GM23338 (cell line): ENCODE results near the gene SLC10A6. TPM values are rescaled to one million over a fixed set of nuclear protein-coding genes. Genes with fewer than 3 reads are reported as not detected.
A peak's percentile ranks its signal among the peaks of the same experiment; 100 is the strongest.

Experiments used
- ATAC-seq: fragments of 200-7000 bp; cut with Tn5 transposase; 3 replicates; pipeline ENCODE4 v1.9.1; 2020
- DNase-seq: peaks from one replicate; pipeline ENCODE4 v3.0.0-alpha.2; 2015; ENCODE audit warnings: low spot score
- H2AFZ ChIP-seq: fragments of 200-600 bp; sonication (generic); 2 replicates; pipeline ENCODE4 v1.8.0; 2016; ENCODE audit warnings: antibody characterized with exemption, mild to moderate bottlenecking, moderate library complexity
- H3F3A ChIP-seq: fragments of 200-600 bp; sonication (generic); replicated peaks from 2 replicates; pipeline ENCODE4 v1.8.0; 2017; ENCODE audit warnings: antibody characterized with exemption, mixed run types, low read depth
- H3K27ac ChIP-seq: fragments of 200-600 bp; sonication (generic); 2 replicates; pipeline ENCODE4 v1.6.1; 2016; ENCODE audit warnings: low read depth
- H3K27me3 ChIP-seq: fragments of 200-600 bp; sonication (generic); 2 replicates; pipeline ENCODE4 v1.8.0; 2016; ENCODE audit warnings: mild to moderate bottlenecking, mixed run types, moderate library complexity; ENCODE audit not compliant: insufficient read depth
- H3K36me3 ChIP-seq: fragments of 200-600 bp; sonication (generic); 2 replicates; pipeline ENCODE4 v1.8.0; 2016; ENCODE audit warnings: mild to moderate bottlenecking; ENCODE audit not compliant: insufficient read depth
- H3K4me1 ChIP-seq: fragments of 200-600 bp; sonication (generic); 2 replicates; pipeline ENCODE4 v1.8.0; 2016; ENCODE audit warnings: mild to moderate bottlenecking, moderate library complexity; ENCODE audit not compliant: insufficient read depth
- H3K4me2 ChIP-seq: fragments of 200-600 bp; sonication (generic); 2 replicates; pipeline ENCODE4 v1.7.1; 2017; ENCODE audit warnings: mixed run types
- H3K4me3 ChIP-seq: fragments of 200-600 bp; sonication (generic); 2 replicates; pipeline ENCODE4 v1.6.1; 2016; ENCODE audit warnings: mixed run types
- H3K79me2 ChIP-seq: fragments of 200-600 bp; sonication (generic); replicated peaks from 2 replicates; pipeline ENCODE4 v1.8.0; 2017; ENCODE audit warnings: mild to moderate bottlenecking; ENCODE audit not compliant: insufficient read depth
- H3K9me2 ChIP-seq: fragments of 200-600 bp; sonication (generic); 2 replicates; pipeline ENCODE4 v1.8.0; 2017; ENCODE audit not compliant: insufficient read depth
- H4K20me1 ChIP-seq: fragments of 200-600 bp; sonication (generic); replicated peaks from 2 replicates; pipeline ENCODE4 v1.8.0; 2017; ENCODE audit warnings: mild to moderate bottlenecking; ENCODE audit not compliant: insufficient read depth
- H3K27ac Mint-ChIP-seq: 2 replicates; pipeline ENCODE4 v1.8.0; 2020; ENCODE audit warnings: inconsistent platforms, mild to moderate bottlenecking, moderate library complexity, mixed read lengths
- H3K27me3 Mint-ChIP-seq: 3 replicates; pipeline ENCODE4 v1.8.0; 2022; ENCODE audit warnings: low read depth, mild to moderate bottlenecking, moderate library complexity, mixed read lengths, inconsistent platforms; ENCODE audit not compliant: insufficient read depth, poor library complexity
- H3K36me3 Mint-ChIP-seq: 3 replicates; pipeline ENCODE4 v1.8.0; 2021; ENCODE audit warnings: low read depth, mild to moderate bottlenecking, inconsistent platforms, moderate library complexity, mixed read lengths
- H3K4me1 Mint-ChIP-seq: 3 replicates; pipeline ENCODE4 v1.8.0; 2020; ENCODE audit warnings: mild to moderate bottlenecking, inconsistent platforms, mixed read lengths
- H3K4me3 Mint-ChIP-seq: 3 replicates; pipeline ENCODE4 v1.8.0; 2021; ENCODE audit warnings: moderate library complexity, mild to moderate bottlenecking, inconsistent platforms, mixed read lengths
- H3K9me3 Mint-ChIP-seq: 3 replicates; pipeline ENCODE4 v1.8.0; 2020; ENCODE audit warnings: moderate library complexity, mild to moderate bottlenecking, inconsistent platforms, mixed read lengths
- CREB1 ChIP-seq: fragments of 250-450 bp; sonication (Bioruptor Pico); IDR thresholded peaks from 2 replicates; pipeline ENCODE4 v1.5.0; 2020; ENCODE audit warnings: low read depth, mild to moderate bottlenecking, moderate library complexity
- ETS1 ChIP-seq: IDR thresholded peaks from 2 replicates; pipeline ENCODE4 v1.6.1; 2016; ENCODE audit warnings: antibody characterized with exemption
- EZH2 ChIP-seq: fragments of 200-600 bp; sonication (generic); IDR thresholded peaks from one replicate; pipeline ENCODE4 v1.8.0; 2017; ENCODE audit warnings: antibody characterized with exemption, mild to moderate bottlenecking, low read depth; ENCODE audit not compliant: unreplicated experiment
- EZH2phosphoT487 ChIP-seq: fragments of 200-600 bp; sonication (generic); IDR thresholded peaks from one replicate; pipeline ENCODE4 v1.8.1; 2018; ENCODE audit warnings: antibody characterized with exemption; ENCODE audit not compliant: unreplicated experiment
- JUNB ChIP-seq: IDR thresholded peaks from one replicate; pipeline ENCODE4 v1.6.1; 2016; ENCODE audit warnings: antibody characterized with exemption; ENCODE audit not compliant: unreplicated experiment
- NANOG ChIP-seq: IDR thresholded peaks from 2 replicates; pipeline ENCODE4 v1.6.1; 2016; ENCODE audit warnings: antibody characterized with exemption, borderline replicate concordance
- POLR2AphosphoS5 ChIP-seq: IDR thresholded peaks from 2 replicates; pipeline ENCODE4 v1.6.1; 2016; ENCODE audit warnings: antibody characterized with exemption, low read depth
- STAT1 ChIP-seq: IDR thresholded peaks from one replicate; pipeline ENCODE4 v1.6.1; 2016; ENCODE audit warnings: antibody characterized with exemption; ENCODE audit not compliant: unreplicated experiment
- ZNF114 ChIP-seq: fragments of 250-450 bp; sonication (Bioruptor Pico); IDR thresholded peaks from 2 replicates; pipeline ENCODE4 v1.5.0; 2020; ENCODE audit warnings: mild to moderate bottlenecking, moderate library complexity
- ZNF331 ChIP-seq: fragments of 250-450 bp; sonication (Bioruptor Pico); IDR thresholded peaks from 2 replicates; pipeline ENCODE4 v1.5.0; 2020; ENCODE audit warnings: low read depth, mild to moderate bottlenecking, moderate library complexity
- polyA plus RNA-seq: library from polyadenylated mRNA; unstranded; fragments of >200 nt; fragmentation: Nextera tagmentation; extraction: Ambion mirVana; gene quantifications from 2 replicates; pipeline ENCODE4 v1.2.1, GENCODE V29; 2016
- total RNA-seq: library from RNA; depleted of rRNA; stranded (reverse); fragments of >200 nt; shearing (Covaris generic); gene quantifications from 2 replicates; pipeline ENCODE4 v1.2.3, GENCODE V29; 2014
- TF ChIP-seq, protein P1 (sequence below): IDR thresholded peaks from one replicate; pipeline ENCODE4 v1.6.1; 2018; ENCODE audit warnings: antibody characterized with exemption; ENCODE audit not compliant: unreplicated experiment
- TF ChIP-seq, protein P2 (sequence below): fragments of 250-450 bp; sonication (Bioruptor Pico); IDR thresholded peaks from 2 replicates; pipeline ENCODE4 v1.5.0; 2020; ENCODE audit warnings: mild to moderate bottlenecking, moderate library complexity
- TF ChIP-seq, protein P3 (sequence below), 2 experiments: fragments of 200-600 bp in 1 of 2; sonication (generic) in 1 of 2; conservative IDR thresholded peaks; 2 replicates each; pipeline versions ENCODE4 v1.5.1 to v1.6.1; 2016 to 2017; ENCODE audit warnings: antibody characterized with exemption in 2 of 2, low read depth in 2 of 2, mild to moderate bottlenecking in 2 of 2, moderate library complexity in 1 of 2

The SLC10A6 gene
- total and polyA plus RNA-seq, 2 experiments from 2014 or later: not detected

DNA sequence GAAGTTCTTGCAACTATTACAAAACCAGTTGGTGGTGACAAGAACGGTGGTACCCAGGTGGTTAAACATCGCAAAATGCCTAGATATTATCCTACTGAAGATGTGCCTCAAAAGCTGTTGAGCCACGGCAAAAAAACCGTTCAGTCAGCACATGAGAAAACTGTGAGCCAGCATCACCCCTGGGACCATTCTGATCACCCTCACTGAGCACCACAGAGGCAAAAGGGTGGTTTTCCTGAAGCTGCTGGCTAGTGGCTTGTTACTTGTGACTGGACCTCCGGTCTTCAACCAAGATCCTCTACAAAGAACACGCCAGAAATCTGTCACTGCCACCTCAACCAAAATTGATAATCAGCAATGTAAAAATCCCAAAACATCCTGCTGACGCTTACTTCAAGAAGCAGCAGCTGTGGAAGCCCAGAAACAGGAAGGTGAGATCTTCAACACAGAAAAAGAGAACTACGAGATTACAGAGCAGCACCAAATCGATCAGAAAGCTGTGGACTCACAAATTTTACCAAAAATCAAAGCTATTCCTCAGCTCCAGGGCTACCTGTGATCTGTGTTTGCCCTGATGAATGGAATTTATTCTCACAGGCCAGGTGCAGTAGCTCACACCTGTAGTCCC, 21.4 kb upstream of the SLC10A6 start:
- H3K9me3 Mint-ChIP-seq: no peaks in the 10 kb centered on the region
- H3K27me3 Mint-ChIP-seq: peaks cover 2% of the 10 kb centered on the region
- no peaks in the 10 kb centered on the region; the same call in 2 of the 3 replicates for H3K36me3 Mint-ChIP-seq
- Histone ChIP-seq H3K27ac (no peak overlapping the region), H4K20me1 (no peaks in the 10 kb centered on the region), H3K79me2 (no peaks in the 10 kb centered on the region), H3K36me3 (no peaks in the 10 kb centered on the region), H3K4me1 (no peaks in the 10 kb centered on the region), H3K4me2 (no peak overlapping the region), H3K27me3 (no peaks in the 10 kb centered on the region), H3K4me3 (no peak overlapping the region), H2AFZ (peak overlapping the region; percentile 74), H3K9me2 (peaks cover 3% of the 10 kb centered on the region; the same call in 1 of the 2 replicates), H3F3A (no peaks in the 10 kb centered on the region)
- TF ChIP-seq ZNF331 (CRISPR knock-in tag) (no peak), ZNF114 (CRISPR knock-in tag) (no peak), EZH2 (no peak), ETS1 (no peak), NANOG (no peak), POLR2AphosphoS5 (no peak), CREB1 (no peak), STAT1 (no peak), JUNB (no peak), EZH2phosphoT487 (no peak)
- TF ChIP-seq, protein P1, sequence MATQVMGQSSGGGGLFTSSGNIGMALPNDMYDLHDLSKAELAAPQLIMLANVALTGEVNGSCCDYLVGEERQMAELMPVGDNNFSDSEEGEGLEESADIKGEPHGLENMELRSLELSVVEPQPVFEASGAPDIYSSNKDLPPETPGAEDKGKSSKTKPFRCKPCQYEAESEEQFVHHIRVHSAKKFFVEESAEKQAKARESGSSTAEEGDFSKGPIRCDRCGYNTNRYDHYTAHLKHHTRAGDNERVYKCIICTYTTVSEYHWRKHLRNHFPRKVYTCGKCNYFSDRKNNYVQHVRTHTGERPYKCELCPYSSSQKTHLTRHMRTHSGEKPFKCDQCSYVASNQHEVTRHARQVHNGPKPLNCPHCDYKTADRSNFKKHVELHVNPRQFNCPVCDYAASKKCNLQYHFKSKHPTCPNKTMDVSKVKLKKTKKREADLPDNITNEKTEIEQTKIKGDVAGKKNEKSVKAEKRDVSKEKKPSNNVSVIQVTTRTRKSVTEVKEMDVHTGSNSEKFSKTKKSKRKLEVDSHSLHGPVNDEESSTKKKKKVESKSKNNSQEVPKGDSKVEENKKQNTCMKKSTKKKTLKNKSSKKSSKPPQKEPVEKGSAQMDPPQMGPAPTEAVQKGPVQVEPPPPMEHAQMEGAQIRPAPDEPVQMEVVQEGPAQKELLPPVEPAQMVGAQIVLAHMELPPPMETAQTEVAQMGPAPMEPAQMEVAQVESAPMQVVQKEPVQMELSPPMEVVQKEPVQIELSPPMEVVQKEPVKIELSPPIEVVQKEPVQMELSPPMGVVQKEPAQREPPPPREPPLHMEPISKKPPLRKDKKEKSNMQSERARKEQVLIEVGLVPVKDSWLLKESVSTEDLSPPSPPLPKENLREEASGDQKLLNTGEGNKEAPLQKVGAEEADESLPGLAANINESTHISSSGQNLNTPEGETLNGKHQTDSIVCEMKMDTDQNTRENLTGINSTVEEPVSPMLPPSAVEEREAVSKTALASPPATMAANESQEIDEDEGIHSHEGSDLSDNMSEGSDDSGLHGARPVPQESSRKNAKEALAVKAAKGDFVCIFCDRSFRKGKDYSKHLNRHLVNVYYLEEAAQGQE: no peak
- TF ChIP-seq, protein P2, sequence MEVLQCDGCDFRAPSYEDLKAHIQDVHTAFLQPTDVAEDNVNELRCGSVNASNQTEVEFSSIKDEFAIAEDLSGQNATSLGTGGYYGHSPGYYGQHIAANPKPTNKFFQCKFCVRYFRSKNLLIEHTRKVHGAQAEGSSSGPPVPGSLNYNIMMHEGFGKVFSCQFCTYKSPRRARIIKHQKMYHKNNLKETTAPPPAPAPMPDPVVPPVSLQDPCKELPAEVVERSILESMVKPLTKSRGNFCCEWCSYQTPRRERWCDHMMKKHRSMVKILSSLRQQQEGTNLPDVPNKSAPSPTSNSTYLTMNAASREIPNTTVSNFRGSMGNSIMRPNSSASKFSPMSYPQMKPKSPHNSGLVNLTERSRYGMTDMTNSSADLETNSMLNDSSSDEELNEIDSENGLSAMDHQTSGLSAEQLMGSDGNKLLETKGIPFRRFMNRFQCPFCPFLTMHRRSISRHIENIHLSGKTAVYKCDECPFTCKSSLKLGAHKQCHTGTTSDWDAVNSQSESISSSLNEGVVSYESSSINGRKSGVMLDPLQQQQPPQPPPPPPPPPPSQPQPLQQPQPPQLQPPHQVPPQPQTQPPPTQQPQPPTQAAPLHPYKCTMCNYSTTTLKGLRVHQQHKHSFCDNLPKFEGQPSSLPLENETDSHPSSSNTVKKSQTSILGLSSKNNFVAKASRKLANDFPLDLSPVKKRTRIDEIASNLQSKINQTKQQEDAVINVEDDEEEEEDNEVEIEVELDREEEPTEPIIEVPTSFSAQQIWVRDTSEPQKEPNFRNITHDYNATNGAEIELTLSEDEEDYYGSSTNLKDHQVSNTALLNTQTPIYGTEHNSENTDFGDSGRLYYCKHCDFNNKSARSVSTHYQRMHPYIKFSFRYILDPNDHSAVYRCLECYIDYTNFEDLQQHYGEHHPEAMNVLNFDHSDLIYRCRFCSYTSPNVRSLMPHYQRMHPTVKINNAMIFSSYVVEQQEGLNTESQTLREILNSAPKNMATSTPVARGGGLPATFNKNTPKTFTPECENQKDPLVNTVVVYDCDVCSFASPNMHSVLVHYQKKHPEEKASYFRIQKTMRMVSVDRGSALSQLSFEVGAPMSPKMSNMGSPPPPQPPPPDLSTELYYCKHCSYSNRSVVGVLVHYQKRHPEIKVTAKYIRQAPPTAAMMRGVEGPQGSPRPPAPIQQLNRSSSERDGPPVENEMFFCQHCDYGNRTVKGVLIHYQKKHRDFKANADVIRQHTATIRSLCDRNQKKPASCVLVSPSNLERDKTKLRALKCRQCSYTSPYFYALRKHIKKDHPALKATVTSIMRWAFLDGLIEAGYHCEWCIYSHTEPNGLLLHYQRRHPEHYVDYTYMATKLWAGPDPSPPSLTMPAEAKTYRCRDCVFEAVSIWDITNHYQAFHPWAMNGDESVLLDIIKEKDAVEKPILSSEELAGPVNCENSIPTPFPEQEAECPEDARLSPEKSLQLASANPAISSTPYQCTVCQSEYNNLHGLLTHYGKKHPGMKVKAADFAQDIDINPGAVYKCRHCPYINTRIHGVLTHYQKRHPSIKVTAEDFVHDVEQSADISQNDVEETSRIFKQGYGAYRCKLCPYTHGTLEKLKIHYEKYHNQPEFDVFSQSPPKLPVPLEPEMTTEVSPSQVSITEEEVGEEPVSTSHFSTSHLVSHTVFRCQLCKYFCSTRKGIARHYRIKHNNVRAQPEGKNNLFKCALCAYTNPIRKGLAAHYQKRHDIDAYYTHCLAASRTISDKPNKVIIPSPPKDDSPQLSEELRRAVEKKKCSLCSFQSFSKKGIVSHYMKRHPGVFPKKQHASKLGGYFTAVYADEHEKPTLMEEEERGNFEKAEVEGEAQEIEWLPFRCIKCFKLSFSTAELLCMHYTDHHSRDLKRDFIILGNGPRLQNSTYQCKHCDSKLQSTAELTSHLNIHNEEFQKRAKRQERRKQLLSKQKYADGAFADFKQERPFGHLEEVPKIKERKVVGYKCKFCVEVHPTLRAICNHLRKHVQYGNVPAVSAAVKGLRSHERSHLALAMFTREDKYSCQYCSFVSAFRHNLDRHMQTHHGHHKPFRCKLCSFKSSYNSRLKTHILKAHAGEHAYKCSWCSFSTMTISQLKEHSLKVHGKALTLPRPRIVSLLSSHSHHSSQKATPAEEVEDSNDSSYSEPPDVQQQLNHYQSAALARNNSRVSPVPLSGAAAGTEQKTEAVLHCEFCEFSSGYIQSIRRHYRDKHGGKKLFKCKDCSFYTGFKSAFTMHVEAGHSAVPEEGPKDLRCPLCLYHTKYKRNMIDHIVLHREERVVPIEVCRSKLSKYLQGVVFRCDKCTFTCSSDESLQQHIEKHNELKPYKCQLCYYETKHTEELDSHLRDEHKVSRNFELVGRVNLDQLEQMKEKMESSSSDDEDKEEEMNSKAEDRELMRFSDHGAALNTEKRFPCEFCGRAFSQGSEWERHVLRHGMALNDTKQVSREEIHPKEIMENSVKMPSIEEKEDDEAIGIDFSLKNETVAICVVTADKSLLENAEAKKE (CRISPR knock-in tag): no peak
- TF ChIP-seq, protein P3, sequence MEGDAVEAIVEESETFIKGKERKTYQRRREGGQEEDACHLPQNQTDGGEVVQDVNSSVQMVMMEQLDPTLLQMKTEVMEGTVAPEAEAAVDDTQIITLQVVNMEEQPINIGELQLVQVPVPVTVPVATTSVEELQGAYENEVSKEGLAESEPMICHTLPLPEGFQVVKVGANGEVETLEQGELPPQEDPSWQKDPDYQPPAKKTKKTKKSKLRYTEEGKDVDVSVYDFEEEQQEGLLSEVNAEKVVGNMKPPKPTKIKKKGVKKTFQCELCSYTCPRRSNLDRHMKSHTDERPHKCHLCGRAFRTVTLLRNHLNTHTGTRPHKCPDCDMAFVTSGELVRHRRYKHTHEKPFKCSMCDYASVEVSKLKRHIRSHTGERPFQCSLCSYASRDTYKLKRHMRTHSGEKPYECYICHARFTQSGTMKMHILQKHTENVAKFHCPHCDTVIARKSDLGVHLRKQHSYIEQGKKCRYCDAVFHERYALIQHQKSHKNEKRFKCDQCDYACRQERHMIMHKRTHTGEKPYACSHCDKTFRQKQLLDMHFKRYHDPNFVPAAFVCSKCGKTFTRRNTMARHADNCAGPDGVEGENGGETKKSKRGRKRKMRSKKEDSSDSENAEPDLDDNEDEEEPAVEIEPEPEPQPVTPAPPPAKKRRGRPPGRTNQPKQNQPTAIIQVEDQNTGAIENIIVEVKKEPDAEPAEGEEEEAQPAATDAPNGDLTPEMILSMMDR (conservative IDR thresholded peaks at IDR 0.05; ENCODE audit: low read depth in 2 of 2): no peak
- H3K27ac Mint-ChIP-seq: no peak overlapping the region
- no peaks in the 10 kb centered on the region for H3K4me1 Mint-ChIP-seq
- H3K4me3 Mint-ChIP-seq: no peak overlapping the region
- ATAC-seq (no peak), DNase-seq (no peak)
